Measurements from ENCODE around the gene COLEC12. TPM values are rescaled to one million over a fixed set of nuclear protein-coding genes. Genes with fewer than 3 reads are reported as not detected.

The COLEC12 gene
- polyA plus RNA-seq, 3 donors, result 0.21 to 0.47 (median 0.35) TPM

DNA sequence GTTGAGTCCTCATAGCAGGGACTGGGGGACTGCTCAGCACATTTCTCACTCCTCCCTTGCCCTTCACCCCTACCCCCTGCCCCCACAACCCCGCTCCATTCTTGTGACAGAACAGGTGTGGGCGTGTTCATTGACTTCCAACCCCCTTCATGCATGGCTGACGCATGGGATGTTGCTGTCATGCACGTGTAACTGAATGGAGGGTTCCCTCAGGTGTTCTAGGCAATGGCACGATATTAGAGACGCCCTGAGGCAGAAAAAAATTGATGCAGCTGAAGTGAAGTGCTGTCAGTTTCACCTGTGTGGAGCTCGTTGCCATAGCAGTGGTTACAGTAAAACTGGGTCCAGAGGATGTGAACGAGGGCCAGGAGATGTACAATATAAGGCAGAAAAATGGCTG, 226.2 kb downstream of the COLEC12 start:
- no peak overlapping the region for H3K4me2 ChIP-seq (replicated peaks; ENCODE audit: extremely low read depth, low read length, poor library complexity, severe bottlenecking)
- DNase-seq, result no peak
- H3K9me3 Mint-ChIP-seq, result peaks cover 0 to 13% (median 6%) of the 10 kb centered on the region in 7 donors
- H3K36me3 ChIP-seq (replicated peaks in 1 of 2; ENCODE audit: control insufficient read depth in 1 of 2, insufficient read depth in 2 of 2, low read length in 2 of 2), result no peaks in the 10 kb centered on the region
- no peak overlapping the region for H3K27ac Mint-ChIP-seq
- no peak overlapping the region for H3K27ac ChIP-seq (ENCODE audit: low read depth in 1 of 2, low read length in 2 of 2)
- peaks cover 0 to 11% of the 10 kb centered on the region in 2 donors for H3K9me3 ChIP-seq (replicated peaks in 1 of 2; ENCODE audit: control insufficient read depth in 1 of 2, insufficient read depth in 1 of 2, low read length in 2 of 2)
- H2AFZ ChIP-seq (ENCODE audit: insufficient read depth, low read depth, low read length, poor library complexity, severe bottlenecking), result no peak overlapping the region
- no peak overlapping the region for H3K4me3 Mint-ChIP-seq
- H3K9ac ChIP-seq (ENCODE audit: insufficient read depth, low read length, poor library complexity, severe bottlenecking), result no peak overlapping the region
- no peaks in the 10 kb centered on the region for H3K79me2 ChIP-seq (ENCODE audit: insufficient read depth, low read length)
- 92% methylated on average over 4 of the region's 8 CpGs for WGBS (ENCODE audit: insufficient coverage)
- H3K27me3 ChIP-seq (ENCODE audit: control insufficient read depth in 2 of 2, insufficient read depth in 2 of 2, low read length in 2 of 2), result no peaks in the 10 kb centered on the region
- TF ChIP-seq, protein P1, sequence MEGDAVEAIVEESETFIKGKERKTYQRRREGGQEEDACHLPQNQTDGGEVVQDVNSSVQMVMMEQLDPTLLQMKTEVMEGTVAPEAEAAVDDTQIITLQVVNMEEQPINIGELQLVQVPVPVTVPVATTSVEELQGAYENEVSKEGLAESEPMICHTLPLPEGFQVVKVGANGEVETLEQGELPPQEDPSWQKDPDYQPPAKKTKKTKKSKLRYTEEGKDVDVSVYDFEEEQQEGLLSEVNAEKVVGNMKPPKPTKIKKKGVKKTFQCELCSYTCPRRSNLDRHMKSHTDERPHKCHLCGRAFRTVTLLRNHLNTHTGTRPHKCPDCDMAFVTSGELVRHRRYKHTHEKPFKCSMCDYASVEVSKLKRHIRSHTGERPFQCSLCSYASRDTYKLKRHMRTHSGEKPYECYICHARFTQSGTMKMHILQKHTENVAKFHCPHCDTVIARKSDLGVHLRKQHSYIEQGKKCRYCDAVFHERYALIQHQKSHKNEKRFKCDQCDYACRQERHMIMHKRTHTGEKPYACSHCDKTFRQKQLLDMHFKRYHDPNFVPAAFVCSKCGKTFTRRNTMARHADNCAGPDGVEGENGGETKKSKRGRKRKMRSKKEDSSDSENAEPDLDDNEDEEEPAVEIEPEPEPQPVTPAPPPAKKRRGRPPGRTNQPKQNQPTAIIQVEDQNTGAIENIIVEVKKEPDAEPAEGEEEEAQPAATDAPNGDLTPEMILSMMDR (IDR thresholded peaks at IDR 0.05), result no peak
- no peak overlapping the region for H3K4me3 ChIP-seq (replicated peaks in 1 of 3; ENCODE audit: low read depth in 2 of 3, low read length in 3 of 3)
- no peaks in the 10 kb centered on the region for H3K36me3 Mint-ChIP-seq
- H3K27me3 Mint-ChIP-seq (ENCODE audit: low read depth in 3 of 3), result peaks cover 1 to 7% (median 7%) of the 10 kb centered on the region in 3 donors
- H3K4me1 Mint-ChIP-seq, result peaks cover 11% of the 10 kb centered on the region
- intact Hi-C loops (cut with micrococcal nuclease), result loop anchor here in 1 of 2 donors (10.0 kb wide), 2 partner anchors 190 to 220 kb away; no protein-coding TSS in a partner anchor
- H4K20me1 ChIP-seq (ENCODE audit: insufficient read depth, low read length), result no peaks in the 10 kb centered on the region
- peaks cover 10 to 13% of the 10 kb centered on the region in 2 donors for H3K4me1 ChIP-seq (ENCODE audit: control insufficient read depth in 1 of 2, insufficient read depth in 2 of 2, low read length in 2 of 2)

DNA sequence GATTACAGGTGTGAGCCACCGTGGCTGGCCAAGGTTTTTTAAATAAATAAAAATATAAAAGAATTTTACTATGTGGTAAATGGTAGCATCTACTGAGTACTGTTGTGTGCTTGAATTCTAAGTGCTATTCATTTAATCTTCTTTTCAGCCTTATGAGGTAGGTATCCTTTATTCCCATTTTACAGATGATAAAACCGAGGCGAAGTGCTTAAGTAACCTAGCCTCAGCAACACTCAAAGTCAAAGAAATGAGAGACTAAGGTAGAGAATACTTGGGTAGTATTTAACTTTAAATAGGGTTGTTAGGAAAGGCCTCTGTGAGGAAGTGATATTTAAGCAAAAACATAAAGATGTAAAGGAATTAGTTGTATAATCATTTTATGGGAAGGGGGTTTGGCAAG, 227.0 kb downstream of the COLEC12 start:
- no peak for DNase-seq
- H3K4me1 ChIP-seq (ENCODE audit: control insufficient read depth in 1 of 2, insufficient read depth in 2 of 2, low read length in 2 of 2), result peaks cover 17 to 20% of the 10 kb centered on the region in 2 donors
- H3K27ac ChIP-seq (ENCODE audit: low read depth in 1 of 2, low read length in 2 of 2), result no peak overlapping the region
- H3K9me3 ChIP-seq (replicated peaks in 1 of 2; ENCODE audit: control insufficient read depth in 1 of 2, insufficient read depth in 1 of 2, low read length in 2 of 2), result peaks cover 0 to 8% of the 10 kb centered on the region in 2 donors
- no peaks in the 10 kb centered on the region for H3K36me3 ChIP-seq (replicated peaks in 1 of 2; ENCODE audit: control insufficient read depth in 1 of 2, insufficient read depth in 2 of 2, low read length in 2 of 2)
- TF ChIP-seq, protein P1 (IDR thresholded peaks at IDR 0.05), result no peak
- Mint-ChIP-seq H3K36me3 (no peaks in the 10 kb centered on the region), H3K27ac (no peak overlapping the region), H3K27me3 (ENCODE audit: low read depth in 3 of 3) (peaks cover 1 to 10% (median 7%) of the 10 kb centered on the region in 3 donors), H3K4me1 (peaks cover 19% of the 10 kb centered on the region), H3K9me3 (peaks cover 0 to 11% (median 3%) of the 10 kb centered on the region in 7 donors), H3K4me3 (no peak overlapping the region)
- intact Hi-C loops (cut with micrococcal nuclease), result loop anchor here in 1 of 2 donors (10.0 kb wide), 2 partner anchors 191 to 221 kb away; no protein-coding TSS in a partner anchor
- no peaks in the 10 kb centered on the region for H3K79me2 ChIP-seq (ENCODE audit: insufficient read depth, low read length)
- H3K4me3 ChIP-seq (replicated peaks in 1 of 3; ENCODE audit: low read depth in 2 of 3, low read length in 3 of 3), result no peak overlapping the region
- H3K4me2 ChIP-seq (replicated peaks; ENCODE audit: extremely low read depth, low read length, poor library complexity, severe bottlenecking), result no peak overlapping the region
- H3K27me3 ChIP-seq (ENCODE audit: control insufficient read depth in 2 of 2, insufficient read depth in 2 of 2, low read length in 2 of 2), result no peaks in the 10 kb centered on the region
- H4K20me1 ChIP-seq (ENCODE audit: insufficient read depth, low read length), result no peaks in the 10 kb centered on the region
- no peak overlapping the region for H3K9ac ChIP-seq (ENCODE audit: insufficient read depth, low read length, poor library complexity, severe bottlenecking)
- WGBS (ENCODE audit: insufficient coverage), result no CpG with 5 or more reads among the region's 3 CpGs
- no peak overlapping the region for H2AFZ ChIP-seq (ENCODE audit: insufficient read depth, low read depth, low read length, poor library complexity, severe bottlenecking)

Measured in CD14-positive monocyte (primary cell).